Testis (tissue), 3 donors: ENCODE data around the gene TUBB4A. TPM values are rescaled to one million over a fixed set of nuclear protein-coding genes. Genes with fewer than 3 reads are reported as not detected.

Experiments used
- DNase-seq: peaks from one replicate; pipeline ENCODE4 v3.0.0-alpha.2; 2019
- H3K27ac ChIP-seq, 2 donors: fragments of 200-600 bp; sonication (generic); one replicate each; pipeline ENCODE4 v1.5.1; 2019
- H3K27me3 ChIP-seq: fragments of 200-600 bp; sonication (generic); one replicate; pipeline ENCODE4 v1.5.1; 2019
- H3K36me3 ChIP-seq: fragments of 200-600 bp; sonication (generic); one replicate; pipeline ENCODE4 v1.5.1; 2017; ENCODE audit warnings: low read depth; ENCODE audit errors: missing control alignments
- H3K4me1 ChIP-seq: fragments of 200-600 bp; sonication (generic); one replicate; pipeline ENCODE4 v1.5.1; 2019
- H3K4me3 ChIP-seq, 2 donors: fragments of 200-600 bp; sonication (generic); one replicate each; pipeline ENCODE4 v1.5.1; 2017 to 2019
- H3K9me3 ChIP-seq: fragments of 200-600 bp; sonication (generic); one replicate; pipeline ENCODE4 v1.5.1; 2017
- CTCF ChIP-seq, 3 experiments: fragments of 450-650 bp in 2 of 3; fragments of 200-600 bp in 1 of 3; sonication (generic) in 1 of 3; IDR thresholded peaks; one replicate each; pipeline ENCODE4 v1.5.1; 2016 to 2019; ENCODE audit warnings: antibody characterized with exemption in 3 of 3, mild to moderate bottlenecking in 2 of 3, moderate library complexity in 1 of 3
- POLR2A ChIP-seq: fragments of 450-650 bp; IDR thresholded peaks from one replicate; pipeline ENCODE4 v1.6.1; 2017; ENCODE audit warnings: antibody characterized with exemption, mild to moderate bottlenecking, moderate library complexity
- WGBS, 2 donors: methylation state at CpG; one replicate each; pipeline ENCODE4 v1.1.5; 2018; 5-methylcytosine and 5-hydroxymethylcytosine counted together
- intact Hi-C: fragments of 100-400 bp; cut with DNase I; formaldehyde crosslinking; loops from one replicate; pipeline ENCODE4 v1.15.1; 2023; ENCODE audit warnings: low total_unique reads
- polyA plus RNA-seq: library from polyadenylated mRNA; stranded (reverse); fragments of 350-450 nt; fragmentation: Illumina TruSeq; extraction: RNeasy Lipid Tissue Mini Kit (QIAGEN cat#74804); gene quantifications from one replicate; pipeline ENCODE4 v1.2.3, GENCODE V29; 2014; ENCODE audit warnings: low read depth, low replicate concordance; ENCODE audit not compliant: insufficient read depth
- total RNA-seq, 2 donors: library from RNA; depleted of rRNA; stranded (reverse); fragments of >200 nt; gene quantifications; one replicate each; pipeline ENCODE4 v1.2.3, GENCODE V29; 2016

TUBB4A gene
- total and polyA plus RNA-seq, 3 donors from 2014 or later: 205 to 277 (median 217) TPM

- Histone ChIP-seq H3K4me3 (no peak overlapping the region), H3K27ac (no peak overlapping the region), H3K4me1 (no peaks in the 10 kb centered on the region), H3K36me3 (no peaks in the 10 kb centered on the region), H3K9me3 (no peaks in the 10 kb centered on the region), H3K27me3 (no peaks in the 10 kb centered on the region)
- no peak for TF ChIP-seq CTCF (IDR thresholded peaks at IDR 0.05)
- TF ChIP-seq POLR2A: no peak
- WGBS, 2 donors: 61 to 67% methylated on average over 2 of the region's 2 CpGs
- intact Hi-C loops: loop anchor here (5.0 kb wide), 1 partner anchor 113 kb away; no protein-coding TSS in a partner anchor
- DNase-seq: no peak
These were observed 17.2 kb upstream of the TUBB4A start for GRCh38 chr19:6519289-6519688.

GRCh38 chr19:6518145-6518911, 16.2 kb upstream of the TUBB4A start:
- H3K27me3 ChIP-seq: no peaks in the 10 kb centered on the region
- H3K4me1 ChIP-seq: no peaks in the 10 kb centered on the region
- TF ChIP-seq CTCF (IDR thresholded peaks at IDR 0.05) (no peak), POLR2A (no peak)
- intact Hi-C loops: loop anchor here (5.0 kb wide), 1 partner anchor 114 kb away; no protein-coding TSS in a partner anchor
- no peak for DNase-seq
- H3K27ac ChIP-seq: no peak overlapping the region
- no peaks in the 10 kb centered on the region for H3K9me3 ChIP-seq
- H3K4me3 ChIP-seq: no peak overlapping the region
- H3K36me3 ChIP-seq: no peaks in the 10 kb centered on the region
- 62 to 63% methylated on average over 14 of the region's 14 CpGs for WGBS, 2 donors

GRCh38 chr19:6516659-6517291, 14.7 kb upstream of the TUBB4A start:
- DNase-seq: peak; percentile 91
- intact Hi-C loops: loop anchor here (5.0 kb wide), 1 partner anchor 116 kb away; no protein-coding TSS in a partner anchor
- peak overlapping the region; percentile 53 to 60 for H3K4me3 ChIP-seq

GRCh38 chr19:6516018-6516658, 14.0 kb upstream of the TUBB4A start:
- DNase-seq: peak; percentile 98
- WGBS, 2 donors: 3% methylated on average over 17 to 25 of the region's 26 CpGs
- H3K27me3 ChIP-seq: no peaks in the 10 kb centered on the region
- H3K27ac ChIP-seq: peak overlapping the region in 1 of 2 donors; percentile 73
- TF ChIP-seq CTCF (IDR thresholded peaks at IDR 0.05) (no peak), POLR2A (no peak)
- no peaks in the 10 kb centered on the region for H3K36me3 ChIP-seq
- H3K9me3 ChIP-seq: no peaks in the 10 kb centered on the region
- intact Hi-C loops: loop anchor here (5.0 kb wide), 1 partner anchor 116 kb away; no protein-coding TSS in a partner anchor
- H3K4me3 ChIP-seq: peak overlapping the region; percentile 53 to 60
- no peaks in the 10 kb centered on the region for H3K4me1 ChIP-seq

More at GRCh38 chr19:6516659-6517291, 14.7 kb upstream of the TUBB4A start:
- peak overlapping the region in 1 of 2 donors; percentile 73 for H3K27ac ChIP-seq
- WGBS, 2 donors: 0% methylated on average over 2 to 34 of the region's 38 CpGs
- no peaks in the 10 kb centered on the region for H3K36me3 ChIP-seq
- H3K4me1 ChIP-seq: no peaks in the 10 kb centered on the region
- H3K9me3 ChIP-seq: no peaks in the 10 kb centered on the region
- TF ChIP-seq POLR2A: no peak
- peak; percentile 78 to 89 (median 88) for TF ChIP-seq CTCF (IDR thresholded peaks at IDR 0.05)
- H3K27me3 ChIP-seq: no peaks in the 10 kb centered on the region
